ENCODE measurements around the gene ST7. TPM values are rescaled to one million over a fixed set of nuclear protein-coding genes. Genes with fewer than 3 reads are reported as not detected.

The ST7 gene
- total RNA-seq, 1 donor from 2014 or later: 8.3 TPM

DNA sequence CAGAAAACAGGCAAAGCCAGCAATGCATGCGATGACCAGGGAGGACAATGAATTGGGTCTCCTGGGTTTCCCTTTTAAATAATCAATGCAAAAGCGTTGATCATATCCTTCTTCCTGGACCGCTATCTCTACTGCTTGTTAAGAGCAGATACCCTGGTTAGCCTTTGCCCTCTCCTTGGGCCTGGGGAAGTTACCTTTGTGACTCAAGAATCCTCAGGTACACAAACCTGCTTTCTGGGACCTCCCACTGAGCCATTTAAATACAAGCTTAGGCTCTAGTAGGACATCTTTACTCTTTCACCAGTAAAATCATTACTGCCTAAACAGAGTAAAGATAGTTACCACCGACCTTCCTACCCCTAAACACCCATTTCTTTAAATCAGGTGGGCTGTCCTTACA is 195.7 kb downstream of the ST7 start:
- CTCF ChIA-PET: no interaction called here
- POLR2A ChIA-PET: no interaction called here
- no peak overlapping the region for H3K4me3 Mint-ChIP-seq
- ATAC-seq (ENCODE audit: low read depth): no peak
- H3K36me3 Mint-ChIP-seq (ENCODE audit: low read depth): no peaks in the 10 kb centered on the region
- TF ChIP-seq, protein P1, sequence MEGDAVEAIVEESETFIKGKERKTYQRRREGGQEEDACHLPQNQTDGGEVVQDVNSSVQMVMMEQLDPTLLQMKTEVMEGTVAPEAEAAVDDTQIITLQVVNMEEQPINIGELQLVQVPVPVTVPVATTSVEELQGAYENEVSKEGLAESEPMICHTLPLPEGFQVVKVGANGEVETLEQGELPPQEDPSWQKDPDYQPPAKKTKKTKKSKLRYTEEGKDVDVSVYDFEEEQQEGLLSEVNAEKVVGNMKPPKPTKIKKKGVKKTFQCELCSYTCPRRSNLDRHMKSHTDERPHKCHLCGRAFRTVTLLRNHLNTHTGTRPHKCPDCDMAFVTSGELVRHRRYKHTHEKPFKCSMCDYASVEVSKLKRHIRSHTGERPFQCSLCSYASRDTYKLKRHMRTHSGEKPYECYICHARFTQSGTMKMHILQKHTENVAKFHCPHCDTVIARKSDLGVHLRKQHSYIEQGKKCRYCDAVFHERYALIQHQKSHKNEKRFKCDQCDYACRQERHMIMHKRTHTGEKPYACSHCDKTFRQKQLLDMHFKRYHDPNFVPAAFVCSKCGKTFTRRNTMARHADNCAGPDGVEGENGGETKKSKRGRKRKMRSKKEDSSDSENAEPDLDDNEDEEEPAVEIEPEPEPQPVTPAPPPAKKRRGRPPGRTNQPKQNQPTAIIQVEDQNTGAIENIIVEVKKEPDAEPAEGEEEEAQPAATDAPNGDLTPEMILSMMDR (IDR thresholded peaks at IDR 0.05): no peak
- no peak overlapping the region for H3K27ac Mint-ChIP-seq
- H3K4me1 Mint-ChIP-seq: no peaks in the 10 kb centered on the region
- no peaks in the 10 kb centered on the region for H3K27me3 Mint-ChIP-seq
- H3K9me3 Mint-ChIP-seq: no peaks in the 10 kb centered on the region
- DNase-seq: no peak
- intact Hi-C loops (cut with micrococcal nuclease): no loop called here

DNA sequence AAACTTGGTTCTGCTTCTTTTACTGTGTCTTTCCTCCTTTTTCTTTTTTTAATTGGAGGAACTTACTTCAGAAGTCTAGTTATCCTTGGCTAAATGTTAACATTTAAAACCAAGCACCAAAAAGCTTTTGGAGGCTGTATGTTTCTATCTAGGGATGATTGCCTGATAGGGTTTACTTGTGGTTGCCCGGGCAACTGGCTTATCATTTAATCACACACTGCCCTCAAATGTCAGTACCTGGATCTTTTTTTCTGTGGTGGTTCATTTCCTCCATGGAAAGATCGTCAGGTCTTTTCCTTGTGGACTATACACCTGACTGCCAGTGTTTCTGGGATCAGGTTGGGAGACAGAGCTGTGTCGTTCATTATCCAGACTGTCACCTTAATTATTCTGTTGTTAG is 196.4 kb downstream of the ST7 start:
- Mint-ChIP-seq H3K4me3 (no peak overlapping the region), H3K36me3 (ENCODE audit: low read depth) (no peaks in the 10 kb centered on the region), H3K27me3 (no peaks in the 10 kb centered on the region), H3K9me3 (no peaks in the 10 kb centered on the region), H3K27ac (no peak overlapping the region), H3K4me1 (no peaks in the 10 kb centered on the region)
- no peak for DNase-seq
- CTCF ChIA-PET: no interaction called here
- TF ChIP-seq, protein P1 (IDR thresholded peaks at IDR 0.05): no peak
- POLR2A ChIA-PET: no interaction called here
- intact Hi-C loops (cut with micrococcal nuclease): no loop called here
- no peak for ATAC-seq (ENCODE audit: low read depth)

GRCh38 chr7:117152213-117153007 is 199.1 kb downstream of the ST7 start:
- Mint-ChIP-seq H3K36me3 (ENCODE audit: low read depth) (no peaks in the 10 kb centered on the region), H3K27ac (no peak overlapping the region), H3K4me1 (no peaks in the 10 kb centered on the region), H3K27me3 (no peaks in the 10 kb centered on the region), H3K4me3 (no peak overlapping the region), H3K9me3 (no peaks in the 10 kb centered on the region)
- TF ChIP-seq, protein P1 (IDR thresholded peaks at IDR 0.05): no peak
- POLR2A ChIA-PET: no interaction called here
- CTCF ChIA-PET: no interaction called here
- intact Hi-C loops (cut with micrococcal nuclease): no loop called here
- DNase-seq (no peak), ATAC-seq (ENCODE audit: low read depth) (no peak)

GRCh38 chr7:117153016-117153545 is 199.8 kb downstream of the ST7 start:
- H3K27ac Mint-ChIP-seq: no peak overlapping the region
- no peaks in the 10 kb centered on the region for H3K27me3 Mint-ChIP-seq
- H3K9me3 Mint-ChIP-seq: no peaks in the 10 kb centered on the region
- TF ChIP-seq, protein P1 (IDR thresholded peaks at IDR 0.05): no peak
- no peak for DNase-seq
- ATAC-seq (ENCODE audit: low read depth): no peak
- intact Hi-C loops (cut with micrococcal nuclease): no loop called here
- H3K36me3 Mint-ChIP-seq (ENCODE audit: low read depth): no peaks in the 10 kb centered on the region
- H3K4me1 Mint-ChIP-seq: no peaks in the 10 kb centered on the region
- ChIA-PET CTCF (no interaction called here), POLR2A (no interaction called here)
- no peak overlapping the region for H3K4me3 Mint-ChIP-seq

DNA sequence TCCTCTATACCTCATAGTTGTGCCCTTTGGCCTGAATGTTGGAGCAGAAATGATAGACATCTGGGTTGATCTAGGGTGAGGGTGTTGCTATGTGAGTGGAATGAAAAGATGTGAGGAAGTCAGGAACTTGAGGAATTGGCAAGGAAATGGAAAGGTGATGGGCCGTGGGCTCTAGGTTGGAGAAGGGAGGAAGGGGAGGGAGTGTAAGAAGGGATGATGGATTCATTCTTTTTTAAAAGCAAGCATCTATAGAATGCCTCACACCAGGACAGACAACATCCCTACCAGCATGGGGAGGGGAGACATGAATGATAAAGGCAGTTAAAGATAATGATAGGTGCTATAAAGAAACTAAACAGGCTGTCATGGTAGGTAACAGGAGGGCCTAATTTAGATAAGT is 201.4 kb downstream of the ST7 start:
- ChIA-PET POLR2A (no interaction called here), CTCF (no interaction called here)
- no peak for DNase-seq
- TF ChIP-seq, protein P1 (IDR thresholded peaks at IDR 0.05): no peak
- H3K36me3 Mint-ChIP-seq (ENCODE audit: low read depth): no peaks in the 10 kb centered on the region
- no peak overlapping the region for H3K4me3 Mint-ChIP-seq
- H3K27ac Mint-ChIP-seq: no peak overlapping the region
- H3K27me3 Mint-ChIP-seq: no peaks in the 10 kb centered on the region
- no peaks in the 10 kb centered on the region for H3K4me1 Mint-ChIP-seq
- intact Hi-C loops (cut with micrococcal nuclease): no loop called here
- no peaks in the 10 kb centered on the region for H3K9me3 Mint-ChIP-seq
- no peak for ATAC-seq (ENCODE audit: low read depth)
